ENCODE data around the gene TCEANC. TPM values are rescaled to one million over a fixed set of nuclear protein-coding genes. Genes with fewer than 3 reads are reported as not detected.

TCEANC gene
- total and polyA plus RNA-seq, 2 experiments from 2014 or later, result 1.8 to 5.4 TPM

DNA sequence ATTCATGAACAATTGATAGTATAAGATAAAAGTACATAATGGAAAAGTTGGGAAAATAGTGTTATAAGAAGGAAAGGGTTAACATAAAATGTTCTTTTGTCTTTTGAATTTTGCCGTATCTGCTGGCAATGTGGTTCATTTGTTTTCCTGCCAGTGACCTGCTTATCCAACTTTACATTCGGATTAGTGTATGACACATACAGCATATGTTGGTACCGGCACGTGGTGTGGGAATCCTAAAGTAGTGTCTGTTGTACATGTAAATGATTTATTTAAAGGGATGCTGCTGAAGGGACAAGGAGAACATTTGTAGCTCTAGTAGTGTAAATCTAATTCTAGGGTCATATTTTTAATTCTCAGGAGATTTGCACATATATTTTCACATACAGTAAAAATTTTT is 47.4 kb downstream of the TCEANC start:
- H3K9me2 ChIP-seq (replicated peaks; ENCODE audit: insufficient read depth), result no peaks in the 10 kb centered on the region
- H3K27ac ChIP-seq, result no peak overlapping the region
- peaks cover 49% of the 10 kb centered on the region for H4K20me1 ChIP-seq (ENCODE audit: insufficient read depth, poor library complexity, severe bottlenecking)
- peaks cover 6% of the 10 kb centered on the region for H3K4me1 ChIP-seq (ENCODE audit: insufficient read depth)
- TF ChIP-seq, protein P1, sequence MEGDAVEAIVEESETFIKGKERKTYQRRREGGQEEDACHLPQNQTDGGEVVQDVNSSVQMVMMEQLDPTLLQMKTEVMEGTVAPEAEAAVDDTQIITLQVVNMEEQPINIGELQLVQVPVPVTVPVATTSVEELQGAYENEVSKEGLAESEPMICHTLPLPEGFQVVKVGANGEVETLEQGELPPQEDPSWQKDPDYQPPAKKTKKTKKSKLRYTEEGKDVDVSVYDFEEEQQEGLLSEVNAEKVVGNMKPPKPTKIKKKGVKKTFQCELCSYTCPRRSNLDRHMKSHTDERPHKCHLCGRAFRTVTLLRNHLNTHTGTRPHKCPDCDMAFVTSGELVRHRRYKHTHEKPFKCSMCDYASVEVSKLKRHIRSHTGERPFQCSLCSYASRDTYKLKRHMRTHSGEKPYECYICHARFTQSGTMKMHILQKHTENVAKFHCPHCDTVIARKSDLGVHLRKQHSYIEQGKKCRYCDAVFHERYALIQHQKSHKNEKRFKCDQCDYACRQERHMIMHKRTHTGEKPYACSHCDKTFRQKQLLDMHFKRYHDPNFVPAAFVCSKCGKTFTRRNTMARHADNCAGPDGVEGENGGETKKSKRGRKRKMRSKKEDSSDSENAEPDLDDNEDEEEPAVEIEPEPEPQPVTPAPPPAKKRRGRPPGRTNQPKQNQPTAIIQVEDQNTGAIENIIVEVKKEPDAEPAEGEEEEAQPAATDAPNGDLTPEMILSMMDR (IDR thresholded peaks at IDR 0.05; ENCODE audit: poor library complexity), result no peak
- TF ChIP-seq EZH2phosphoT487 (IDR thresholded peaks at IDR 0.05; ENCODE audit: low read depth, severe bottlenecking, unreplicated experiment), result no peak
- 68% methylated on average over 4 of the region's 4 CpGs for WGBS (ENCODE audit: low lambda C conversion rate, missing lambda C conversion rate)
- DNase-seq (ENCODE audit: low spot score), result no peak
- H3K36me3 ChIP-seq (replicated peaks; ENCODE audit: insufficient read depth, low read depth), result no peaks in the 10 kb centered on the region
- no peak overlapping the region for H3K4me3 ChIP-seq
- peaks cover 93% of the 10 kb centered on the region for H3K79me2 ChIP-seq
- no peak overlapping the region for H3K4me2 ChIP-seq
- no peaks in the 10 kb centered on the region for H3K27me3 ChIP-seq
- H3K9me3 ChIP-seq (ENCODE audit: low read depth), result no peaks in the 10 kb centered on the region
- no peak overlapping the region for H2AFZ ChIP-seq

DNA sequence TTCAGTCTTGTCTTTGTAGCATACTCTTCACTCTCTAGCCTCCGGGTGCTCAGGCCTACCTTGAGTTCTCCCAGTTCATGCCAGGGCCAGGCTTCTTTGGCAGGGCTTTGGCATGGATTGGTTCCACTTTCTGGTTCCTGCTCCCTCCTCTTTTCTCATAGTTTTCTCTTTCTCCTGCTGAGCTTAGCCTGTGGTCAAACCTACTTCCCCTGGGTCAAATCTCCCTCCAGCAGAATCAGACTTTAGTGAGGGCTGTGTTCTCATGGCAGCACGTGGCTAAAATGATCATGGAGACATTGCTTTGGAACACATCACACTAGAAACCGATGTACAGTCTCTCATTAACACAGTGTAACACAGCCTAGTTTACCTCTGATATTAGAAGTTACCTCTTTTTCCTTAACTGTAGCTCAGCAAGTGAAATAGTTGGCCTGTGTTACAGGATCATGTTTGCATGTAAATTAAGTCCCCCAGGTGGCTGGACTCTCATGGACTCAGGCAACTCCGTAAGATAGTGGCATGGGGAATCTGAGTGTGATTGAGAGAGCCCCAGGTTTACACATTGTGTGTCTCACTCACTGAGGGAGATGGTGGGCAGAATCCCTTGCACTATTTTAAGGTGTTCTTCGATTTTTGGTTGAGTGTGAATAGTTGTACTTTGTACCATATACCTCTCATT is 49.3 kb downstream of the TCEANC start:
- no peak for TF ChIP-seq EZH2phosphoT487 (IDR thresholded peaks at IDR 0.05; ENCODE audit: low read depth, severe bottlenecking, unreplicated experiment)
- TF ChIP-seq, protein P1 (IDR thresholded peaks at IDR 0.05; ENCODE audit: poor library complexity), result no peak
- no peak for TF ChIP-seq EZH2 (IDR thresholded peaks at IDR 0.05; ENCODE audit: borderline replicate concordance)
- Histone ChIP-seq H4K20me1 (ENCODE audit: insufficient read depth, poor library complexity, severe bottlenecking) (peaks cover 31% of the 10 kb centered on the region), H3K79me2 (peaks cover 87% of the 10 kb centered on the region), H3K27me3 (no peaks in the 10 kb centered on the region), H3K4me1 (ENCODE audit: insufficient read depth) (peaks cover 6% of the 10 kb centered on the region), H3K4me2 (no peak overlapping the region), H3K27ac (no peak overlapping the region), H3K36me3 (replicated peaks; ENCODE audit: insufficient read depth, low read depth) (no peaks in the 10 kb centered on the region), H3K4me3 (no peak overlapping the region), H2AFZ (no peak overlapping the region), H3K9me3 (ENCODE audit: low read depth) (no peaks in the 10 kb centered on the region), H3K9me2 (replicated peaks; ENCODE audit: insufficient read depth) (no peaks in the 10 kb centered on the region)
- WGBS (ENCODE audit: low lambda C conversion rate, missing lambda C conversion rate), result 64% methylated on average over 5 of the region's 5 CpGs
- no peak for DNase-seq (ENCODE audit: low spot score)

DNA sequence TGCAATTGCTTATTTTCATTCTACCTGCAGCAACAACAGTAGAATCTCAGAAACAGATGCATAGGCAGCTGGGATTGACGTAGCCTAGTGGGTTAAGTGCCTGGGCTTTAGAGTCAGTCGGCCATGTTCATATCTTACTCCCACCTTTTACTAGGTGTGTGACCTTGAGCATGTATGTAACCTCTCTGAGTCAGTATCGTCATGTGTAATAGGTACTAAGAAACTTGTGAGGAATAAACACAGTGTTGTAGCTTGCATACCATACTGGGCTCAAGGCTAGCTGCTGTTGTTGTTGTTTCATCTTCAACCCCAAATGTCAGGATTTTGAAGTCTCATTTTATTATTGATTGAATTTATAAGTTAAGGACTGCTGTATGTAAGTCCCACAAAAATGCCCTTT is 50.2 kb downstream of the TCEANC start:
- no peaks in the 10 kb centered on the region for H3K36me3 ChIP-seq (replicated peaks; ENCODE audit: insufficient read depth, low read depth)
- no peaks in the 10 kb centered on the region for H3K27me3 ChIP-seq
- no peak overlapping the region for H3K4me2 ChIP-seq
- TF ChIP-seq EZH2phosphoT487 (IDR thresholded peaks at IDR 0.05; ENCODE audit: low read depth, severe bottlenecking, unreplicated experiment) (no peak), EZH2 (IDR thresholded peaks at IDR 0.05; ENCODE audit: borderline replicate concordance) (no peak)
- TF ChIP-seq, protein P1 (IDR thresholded peaks at IDR 0.05; ENCODE audit: poor library complexity), result no peak
- peak overlapping the region; percentile 2 for H3K27ac ChIP-seq
- peaks cover 6% of the 10 kb centered on the region for H3K4me1 ChIP-seq (ENCODE audit: insufficient read depth)
- H3K9me2 ChIP-seq (replicated peaks; ENCODE audit: insufficient read depth), result no peaks in the 10 kb centered on the region
- H2AFZ ChIP-seq, result no peak overlapping the region
- peaks cover 25% of the 10 kb centered on the region for H4K20me1 ChIP-seq (ENCODE audit: insufficient read depth, poor library complexity, severe bottlenecking)
- peaks cover 86% of the 10 kb centered on the region for H3K79me2 ChIP-seq
- DNase-seq (ENCODE audit: low spot score), result no peak
- no peaks in the 10 kb centered on the region for H3K9me3 ChIP-seq (ENCODE audit: low read depth)
- H3K4me3 ChIP-seq, result no peak overlapping the region
- 75% methylated on average over 3 of the region's 3 CpGs for WGBS (ENCODE audit: low lambda C conversion rate, missing lambda C conversion rate)
